ENCODE measurements around the gene TMCC1.
"Not testable (repeated sequence)": the region's sequence is repeated elsewhere in the genome, so short reads cannot be mapped to it uniquely, and the experiment has no call there.

The TMCC1 gene

DNA sequence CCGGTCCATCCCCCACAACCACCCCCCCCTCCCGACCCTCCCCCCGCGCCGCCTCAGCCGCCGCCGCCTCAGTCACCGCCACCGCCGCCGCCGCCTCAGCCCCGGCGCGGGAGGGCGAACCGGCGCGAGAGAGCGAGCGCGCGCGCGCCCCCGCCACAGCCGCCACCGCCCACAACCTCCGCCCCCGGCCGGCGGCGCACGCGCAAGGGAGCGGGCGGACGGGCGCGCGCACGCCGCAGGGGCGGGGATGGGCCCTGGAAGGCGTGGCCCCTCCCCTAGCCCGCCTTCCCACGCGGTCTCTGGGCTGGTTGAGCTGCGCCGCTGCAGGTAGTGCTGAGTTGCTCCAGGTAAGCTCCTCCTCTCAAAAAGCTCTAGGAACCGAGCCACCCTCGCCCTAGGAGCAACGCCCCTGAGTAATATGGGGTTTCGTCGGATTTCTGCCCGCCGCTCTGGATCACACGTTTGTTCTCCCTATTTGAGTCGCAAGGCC, at the start of gene TMCC1:
TSS of gene TMCC1 (minus strand) at position 131 of the 490 bp plus-strand sequence.
- peak; percentile 89 for DNase-seq (ENCODE audit: low spot score)

DNA sequence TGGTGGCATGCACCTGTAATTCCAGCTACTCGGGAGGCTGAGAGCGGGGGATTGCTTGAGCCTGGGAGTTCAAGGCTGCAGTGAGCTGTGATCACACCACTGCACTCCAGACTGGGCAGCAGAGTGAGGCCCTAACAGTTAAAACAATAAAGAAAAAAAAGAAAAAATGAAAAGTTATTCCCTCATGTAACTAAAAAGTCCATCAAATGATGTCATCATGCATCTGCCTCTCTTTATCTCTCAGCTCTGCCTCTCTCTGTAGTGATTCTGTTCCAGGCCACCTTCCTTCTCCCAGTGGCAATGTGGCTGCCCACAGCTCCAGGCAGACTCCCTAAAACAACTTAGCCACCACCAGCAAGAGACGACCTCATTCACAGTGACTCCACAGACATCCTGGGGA, 49.5 kb upstream of the TMCC1 start:
- DNase-seq (ENCODE audit: low spot score), result no peak

DNA sequence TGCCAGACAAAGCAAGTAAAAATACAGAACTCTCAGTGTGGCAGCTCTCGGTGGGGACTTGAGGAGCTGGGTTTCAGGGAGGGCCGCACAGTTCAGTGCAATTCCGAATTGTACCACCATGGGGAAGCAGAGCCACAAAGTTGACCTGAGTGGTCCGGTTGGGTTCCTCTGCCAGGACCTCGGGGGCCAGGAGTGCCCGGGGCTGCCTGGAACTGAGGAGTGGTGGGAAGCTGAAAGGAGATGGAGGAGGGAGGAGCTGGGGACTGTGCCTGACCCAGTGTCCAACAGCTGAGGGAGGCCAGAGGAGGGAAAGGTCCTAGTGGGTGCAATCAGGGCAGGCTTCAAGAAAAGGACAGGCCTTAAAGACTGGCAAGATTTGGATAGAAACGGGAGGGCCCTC, 48.8 kb upstream of the TMCC1 start:
- no peak for DNase-seq (ENCODE audit: low spot score)

DNA sequence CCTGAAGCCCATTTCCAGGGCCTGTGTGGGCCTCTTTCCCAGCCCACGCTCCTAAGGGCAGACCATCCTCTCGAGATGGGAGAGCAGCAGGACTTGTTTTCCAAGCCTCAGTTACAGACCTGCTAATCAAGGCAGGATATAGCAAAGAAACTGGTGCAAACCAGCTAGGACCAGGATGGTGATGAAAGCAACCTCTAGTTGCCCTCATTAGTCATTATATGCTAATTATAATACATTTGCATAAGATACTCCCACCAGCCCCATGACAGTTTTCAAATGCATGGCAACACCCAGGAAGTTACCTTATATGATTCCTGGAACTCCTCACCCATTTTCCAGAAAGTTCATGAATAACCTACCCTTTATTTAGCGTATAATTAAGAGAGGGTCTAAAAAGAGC, 46.6 kb upstream of the TMCC1 start:
- DNase-seq (ENCODE audit: low spot score), result no peak

DNA sequence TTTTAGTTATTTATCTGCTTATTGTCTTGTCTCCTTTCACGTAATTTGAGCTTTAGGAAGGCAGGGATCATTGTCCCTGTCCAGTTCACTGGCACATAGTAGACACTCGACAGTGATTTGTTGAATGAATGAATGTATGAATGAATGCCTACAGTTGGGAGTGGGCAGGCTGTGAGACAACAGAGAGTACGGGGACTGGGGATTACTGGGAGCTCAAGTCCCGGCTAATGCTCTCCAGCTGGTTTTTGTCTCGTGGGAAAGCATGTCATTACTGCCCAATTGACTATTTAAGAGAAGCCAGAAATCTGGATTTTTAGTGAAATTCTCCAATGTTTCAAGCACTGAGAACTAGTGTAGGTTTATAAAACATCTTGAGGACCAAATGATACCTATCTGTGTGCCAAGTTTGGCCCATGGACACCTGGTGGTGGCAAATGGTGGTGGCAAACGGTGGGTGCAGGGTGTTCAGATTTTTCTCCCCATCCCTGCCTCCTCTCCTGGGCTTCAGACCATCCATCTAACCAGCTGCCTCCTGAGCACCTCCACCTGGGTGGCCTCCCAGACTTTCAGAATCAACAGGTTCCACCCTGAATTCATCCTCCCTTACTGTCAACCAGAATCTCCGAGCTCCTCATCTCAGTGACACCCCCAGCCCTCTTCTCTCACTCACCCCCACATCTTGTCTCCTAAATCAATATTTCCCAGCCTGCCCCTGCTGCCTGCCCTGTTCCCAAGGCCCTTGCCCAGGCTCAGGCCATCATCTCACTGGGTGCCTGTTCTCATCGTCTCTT, 44.8 kb upstream of the TMCC1 start:
- no peak for DNase-seq (ENCODE audit: low spot score)

DNA sequence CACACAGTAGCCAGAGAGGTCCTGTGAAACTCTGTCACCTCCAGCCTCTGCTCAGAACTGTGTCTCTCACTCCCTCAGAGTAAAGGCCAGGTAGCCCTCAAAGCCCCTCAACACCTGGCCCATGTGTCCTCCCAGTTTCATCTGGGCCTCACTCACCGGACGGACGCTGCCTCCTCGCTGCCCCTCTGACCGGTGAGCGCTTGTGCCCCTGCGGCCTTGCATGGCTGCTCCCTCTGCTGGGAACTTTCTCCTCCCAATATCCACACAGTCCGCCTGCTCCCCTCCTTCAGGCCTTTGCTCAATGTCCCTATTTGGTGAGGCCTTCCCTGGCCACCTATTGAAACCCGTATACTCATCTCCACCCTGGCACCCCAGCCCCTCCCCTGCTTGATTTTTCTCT, 44.2 kb upstream of the TMCC1 start:
- DNase-seq (ENCODE audit: low spot score), result no peak

DNA sequence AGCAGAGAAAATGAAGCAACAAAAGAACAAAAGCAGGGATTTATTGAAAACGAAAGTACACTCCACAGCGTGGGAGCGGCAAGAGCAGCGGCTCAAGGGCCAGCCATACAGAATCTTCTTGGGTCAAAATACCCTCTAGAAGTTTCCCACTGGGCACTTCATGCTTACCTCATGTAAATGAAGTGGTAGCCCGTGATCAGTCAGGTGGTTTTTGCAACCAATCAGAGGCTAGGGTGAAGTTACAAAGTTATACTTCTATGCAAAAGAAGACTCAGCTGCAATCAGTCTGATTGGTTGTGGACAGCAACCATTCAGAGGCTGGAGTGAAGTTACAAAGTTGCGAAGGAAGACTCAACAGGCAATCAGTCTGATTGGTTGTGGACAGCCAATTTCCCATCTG, 43.2 kb upstream of the TMCC1 start:
- no peak for DNase-seq (ENCODE audit: low spot score)

DNA sequence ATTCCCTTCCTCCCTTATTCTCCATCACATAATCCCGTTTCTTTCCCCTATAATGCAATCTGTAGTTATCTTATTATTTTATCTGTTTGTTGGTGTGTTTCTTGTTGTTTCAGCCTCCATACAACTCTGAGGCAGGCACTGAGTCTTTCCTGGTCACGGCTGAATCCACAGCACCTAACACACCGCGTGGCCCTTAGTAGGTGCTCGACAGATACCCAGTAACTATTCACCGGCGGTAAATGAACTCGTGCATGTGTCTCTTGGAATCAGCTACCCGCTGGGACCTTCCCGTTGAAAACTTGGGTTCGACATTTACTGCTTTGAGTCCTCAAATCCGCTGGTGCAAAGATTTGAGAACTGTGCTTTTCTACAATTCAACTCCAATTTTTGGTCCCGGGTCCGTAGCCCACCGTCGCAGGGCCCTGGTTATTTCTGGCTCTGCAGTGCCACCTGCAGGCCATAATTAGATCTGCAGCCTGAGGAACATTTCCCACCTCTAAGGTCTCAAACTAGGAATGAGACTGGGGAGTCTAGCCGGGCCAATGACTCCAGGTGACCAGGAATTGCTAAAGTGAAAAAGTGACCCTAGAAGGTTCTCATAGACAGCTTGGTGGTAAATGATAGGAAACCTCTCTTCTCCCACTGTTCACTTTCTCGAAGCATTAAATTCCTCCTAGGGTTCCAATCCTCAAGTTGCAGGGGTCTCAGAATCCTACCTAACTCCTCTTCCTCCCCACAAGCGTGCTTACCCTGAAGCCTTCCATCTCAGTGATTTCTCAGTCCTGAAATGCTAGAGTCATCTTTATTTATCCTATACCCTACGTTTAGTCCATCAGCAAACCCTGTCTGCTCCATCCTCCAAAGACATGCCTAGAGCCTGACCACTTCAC, 41.0 kb upstream of the TMCC1 start:
- peak; percentile 49 for DNase-seq (ENCODE audit: low spot score)

DNA sequence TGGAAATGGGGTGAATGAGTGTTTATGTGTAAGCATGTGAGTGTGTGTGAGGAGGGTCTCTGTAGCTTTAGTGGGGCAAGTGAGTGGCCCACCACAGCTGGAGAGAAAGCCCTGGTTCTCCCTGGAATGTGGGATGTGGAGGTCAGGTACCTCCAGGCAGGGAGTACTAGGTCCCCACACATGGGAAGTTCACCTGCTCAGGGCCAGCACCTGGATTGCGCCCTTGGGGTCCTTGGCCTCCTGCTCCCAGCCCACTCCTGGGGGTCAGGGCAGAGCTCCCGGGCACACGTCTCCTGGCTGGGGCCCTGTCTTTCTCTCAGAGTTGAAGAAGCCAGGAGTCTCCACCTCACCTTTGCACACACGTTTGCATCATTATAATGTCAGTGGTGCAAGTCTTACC, 40.0 kb upstream of the TMCC1 start:
- no peak for DNase-seq (ENCODE audit: low spot score)

DNA sequence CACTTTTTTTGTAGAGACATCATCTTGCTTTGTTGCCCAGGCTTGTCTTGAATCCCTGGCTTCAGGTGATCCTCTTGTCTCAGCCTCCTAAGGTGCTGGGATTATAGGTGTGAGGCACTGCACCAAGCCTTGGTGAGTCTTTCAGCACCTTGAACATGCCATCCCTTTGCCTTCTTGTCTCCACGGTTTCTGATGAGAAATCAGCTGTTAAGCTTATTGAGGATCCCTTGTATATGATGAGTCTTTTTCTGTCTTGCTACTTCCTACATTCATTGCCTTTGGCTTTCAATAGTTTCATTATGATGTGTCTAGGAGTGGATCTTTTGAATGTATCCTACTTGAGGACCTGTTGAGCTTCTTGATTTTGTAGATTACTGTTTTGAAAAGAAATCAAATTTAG, 35.9 kb upstream of the TMCC1 start:
- DNase-seq (ENCODE audit: low spot score), result no peak

DNA sequence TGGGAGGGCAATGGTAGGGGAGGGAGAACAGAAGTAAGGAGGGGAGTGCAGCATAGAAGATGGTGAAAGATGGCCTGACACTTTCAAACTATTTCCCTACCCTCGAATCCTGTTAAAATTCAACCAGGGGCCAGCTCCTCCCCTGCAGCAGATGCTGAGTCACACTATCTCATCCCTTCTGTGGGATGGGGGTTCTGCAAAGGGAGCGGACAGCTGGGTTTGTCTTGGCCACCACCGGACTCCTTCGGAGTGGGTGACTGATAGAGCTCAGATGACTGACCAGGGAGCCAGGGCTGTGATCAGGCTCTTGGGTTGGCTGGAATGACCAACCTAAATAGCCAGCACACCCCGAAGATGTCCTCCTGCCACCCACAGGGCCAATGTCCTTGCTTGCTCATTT, 33.6 kb upstream of the TMCC1 start:
- no peak for DNase-seq (ENCODE audit: low spot score)

DNA sequence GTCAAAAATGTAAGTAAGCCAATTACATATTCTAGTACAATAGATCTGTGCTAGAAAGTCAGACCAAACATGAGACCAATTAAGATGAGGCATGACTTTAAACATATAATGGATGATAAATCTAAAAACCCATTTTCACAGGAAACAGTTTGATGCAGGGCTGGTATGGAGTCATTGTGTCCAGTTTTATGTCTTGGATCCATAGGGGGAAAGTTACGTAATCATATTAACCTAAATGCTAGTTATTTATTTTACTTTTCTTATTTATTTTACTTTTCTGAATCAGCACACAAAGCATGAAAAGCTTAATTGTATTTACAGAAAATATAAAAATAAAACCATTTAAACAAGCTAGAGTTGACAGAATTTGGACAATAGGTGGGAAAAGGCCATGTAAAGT, 26.3 kb upstream of the TMCC1 start:
- DNase-seq (ENCODE audit: low spot score), result no peak

DNA sequence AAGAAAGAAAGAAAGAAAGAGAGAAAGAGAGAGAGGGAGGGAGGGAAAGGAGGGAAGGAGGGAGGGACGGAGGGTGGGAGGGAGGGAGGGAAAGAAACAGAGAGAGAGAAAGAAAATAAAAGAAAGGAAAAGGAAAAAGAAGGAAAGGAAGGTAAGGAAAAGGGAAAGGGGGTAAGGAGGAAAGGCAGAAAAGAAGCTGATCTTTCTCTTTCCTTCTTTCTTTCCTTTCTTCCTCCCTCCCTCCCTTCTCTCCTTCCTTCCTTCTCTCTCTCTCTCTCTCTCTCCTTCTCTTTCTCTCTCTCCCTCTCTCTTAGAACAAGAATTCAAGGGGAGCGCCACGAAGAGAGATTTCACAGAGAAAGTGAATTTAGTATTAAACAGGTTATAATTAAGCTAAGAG, 25.8 kb upstream of the TMCC1 start:
- DNase-seq (ENCODE audit: low spot score), result no peak

DNA sequence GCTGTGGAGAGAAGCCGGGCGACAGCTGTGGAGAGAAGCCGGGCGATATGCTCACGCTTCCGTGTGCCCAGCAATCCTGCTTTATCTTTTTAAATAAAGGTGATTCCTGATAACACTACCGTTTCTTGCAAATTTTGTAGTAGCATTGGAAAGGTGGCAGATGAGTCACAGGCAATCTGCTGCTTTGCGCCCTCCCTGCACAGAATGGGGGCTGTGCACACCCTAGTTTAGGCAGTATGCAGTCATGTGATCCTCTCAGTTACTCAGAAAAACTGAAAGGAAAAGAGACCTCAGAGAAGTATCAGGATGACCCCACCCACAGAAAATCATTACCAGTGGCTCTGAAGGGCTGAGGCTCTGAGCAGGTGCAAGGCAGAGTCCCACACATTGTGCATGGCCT, 24.9 kb upstream of the TMCC1 start:
- no peak for DNase-seq (ENCODE audit: low spot score)

DNA sequence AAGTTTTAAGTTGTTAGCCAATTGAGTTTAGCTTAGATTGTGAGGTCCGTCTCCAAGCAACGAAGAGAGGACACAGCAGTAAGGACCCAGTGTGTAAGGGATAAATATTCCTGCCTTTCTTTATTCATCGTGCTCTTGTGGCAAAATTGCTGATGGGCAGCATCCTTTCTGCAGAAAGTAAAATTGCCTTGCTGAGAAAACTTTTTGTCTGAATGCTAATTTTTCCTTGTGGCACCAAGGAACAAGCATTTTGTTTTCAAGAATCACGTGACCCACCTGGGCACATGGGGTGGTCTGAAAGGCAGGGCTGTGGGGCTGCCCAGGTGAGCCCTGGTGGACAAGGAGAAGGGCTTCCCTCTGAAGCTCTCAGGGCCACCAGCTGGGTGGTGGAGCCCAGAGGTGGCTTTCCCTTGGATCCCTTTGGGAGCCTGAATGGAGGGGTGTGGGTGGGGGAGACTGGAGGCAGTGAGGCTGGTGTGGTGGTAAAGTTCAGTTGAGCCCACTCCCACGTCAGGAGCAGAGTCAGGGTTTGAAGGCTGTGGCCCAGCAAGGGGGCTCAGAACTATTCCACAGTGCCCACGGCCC, 24.0 kb upstream of the TMCC1 start:
- DNase-seq (ENCODE audit: low spot score), result no peak

DNA sequence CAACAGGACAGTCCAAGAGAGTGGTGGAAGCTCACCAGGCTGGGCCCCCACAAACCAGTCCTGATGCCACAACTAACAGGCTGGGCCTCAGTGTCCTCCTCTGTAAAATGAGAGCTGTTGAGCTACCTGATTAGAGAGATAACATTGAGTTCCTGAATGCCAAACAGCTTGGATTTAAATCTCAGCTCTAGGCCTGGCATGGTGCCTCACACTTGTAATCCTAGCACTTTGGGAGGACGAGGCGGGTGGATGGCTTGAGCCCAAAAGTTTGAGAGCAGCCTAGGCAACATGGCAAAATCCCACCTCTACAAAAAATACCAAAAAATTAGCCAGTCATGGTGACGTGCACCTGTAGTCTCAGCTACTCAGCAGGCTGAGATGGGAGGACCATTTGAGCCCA, 20.1 kb upstream of the TMCC1 start:
- no peak for DNase-seq (ENCODE audit: low spot score)

DNA sequence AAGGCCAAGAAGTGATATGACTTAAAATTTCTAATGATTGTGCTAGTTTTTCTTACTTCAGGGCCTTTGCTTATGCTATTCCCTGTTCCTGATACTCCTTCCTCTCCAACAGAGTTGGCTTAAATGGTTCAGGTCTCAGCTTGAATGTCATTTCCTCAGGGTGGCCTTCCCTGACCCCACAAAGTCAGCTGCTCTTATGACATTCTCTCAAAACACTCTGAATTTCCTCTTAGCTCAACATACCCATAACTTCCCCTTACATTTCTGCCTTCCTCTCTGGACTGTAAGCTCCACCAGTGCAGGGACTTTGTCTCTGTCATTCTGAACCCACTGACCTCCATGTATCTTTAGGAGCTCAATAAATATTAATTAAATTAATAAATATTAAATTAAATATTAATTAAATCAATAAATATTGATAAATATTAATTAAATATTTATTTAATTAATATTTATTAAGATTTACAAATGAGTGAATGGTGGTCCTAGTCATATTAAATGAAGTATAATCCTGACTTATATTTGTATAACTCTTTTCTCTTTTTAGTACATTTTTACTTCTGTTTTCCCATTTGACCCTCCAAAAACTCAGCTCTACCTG, 17.9 kb upstream of the TMCC1 start:
- DNase-seq (ENCODE audit: low spot score), result no peak

DNA sequence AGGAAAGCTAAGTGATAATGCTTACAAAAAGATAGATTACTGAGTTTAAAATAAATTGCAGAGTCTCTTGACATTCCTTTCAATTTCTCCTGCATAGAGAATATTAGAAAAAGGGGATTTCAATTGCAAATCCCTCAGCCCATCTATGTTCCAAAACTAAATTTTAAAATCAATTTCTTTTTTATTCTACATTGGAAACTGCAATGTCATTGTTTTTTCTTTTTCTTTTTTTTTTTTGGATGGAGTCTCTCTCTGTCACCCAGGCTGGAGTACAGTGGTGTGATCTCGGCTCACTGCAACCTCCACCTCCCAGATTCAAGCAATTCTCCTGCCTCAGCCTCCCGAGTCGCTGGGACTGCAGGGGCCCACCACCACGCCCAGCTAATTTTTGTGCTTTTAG, 15.7 kb upstream of the TMCC1 start:
- DNase-seq (ENCODE audit: low spot score), result not testable (repeated sequence)

DNA sequence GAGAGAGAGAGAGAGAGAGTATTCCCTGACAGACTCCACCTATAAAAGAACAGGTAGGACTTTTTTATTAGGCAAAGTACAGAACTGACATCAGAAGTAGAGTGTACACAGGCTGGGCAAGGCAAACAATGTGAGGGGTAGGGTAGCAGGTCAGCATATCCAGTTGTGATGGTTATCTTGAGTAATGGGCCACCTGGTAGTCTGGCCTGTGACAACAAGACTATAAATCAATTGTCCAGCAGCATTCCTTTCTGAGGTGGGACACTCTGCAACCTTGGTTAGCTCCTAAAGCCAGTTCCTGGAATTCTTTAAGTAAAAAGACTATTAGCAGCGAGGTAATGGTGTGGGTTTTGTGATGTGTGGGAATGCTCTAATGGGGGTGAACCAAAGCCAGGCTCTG, 14.9 kb upstream of the TMCC1 start:
- DNase-seq (ENCODE audit: low spot score), result no peak

DNA sequence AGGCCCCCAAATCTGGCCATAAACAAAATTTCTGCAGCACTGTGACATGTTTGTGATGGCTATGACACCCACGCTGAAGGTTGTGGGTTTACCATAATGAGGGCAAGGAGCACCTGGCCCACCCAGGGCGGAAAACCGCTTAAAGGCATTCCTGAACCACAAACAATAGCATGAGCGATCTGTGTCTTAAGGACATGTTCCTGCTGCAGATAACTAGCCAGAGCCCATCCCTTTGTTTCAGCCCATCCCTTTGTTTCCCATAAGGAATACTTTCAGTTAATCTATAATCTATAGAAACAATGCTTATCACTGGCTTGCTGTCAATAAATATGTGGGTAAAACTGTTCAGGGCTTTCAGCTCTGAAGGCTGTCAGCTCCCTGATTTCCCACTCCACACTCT, 7.8 kb upstream of the TMCC1 start:
- DNase-seq (ENCODE audit: low spot score), result not testable (repeated sequence)

DNA sequence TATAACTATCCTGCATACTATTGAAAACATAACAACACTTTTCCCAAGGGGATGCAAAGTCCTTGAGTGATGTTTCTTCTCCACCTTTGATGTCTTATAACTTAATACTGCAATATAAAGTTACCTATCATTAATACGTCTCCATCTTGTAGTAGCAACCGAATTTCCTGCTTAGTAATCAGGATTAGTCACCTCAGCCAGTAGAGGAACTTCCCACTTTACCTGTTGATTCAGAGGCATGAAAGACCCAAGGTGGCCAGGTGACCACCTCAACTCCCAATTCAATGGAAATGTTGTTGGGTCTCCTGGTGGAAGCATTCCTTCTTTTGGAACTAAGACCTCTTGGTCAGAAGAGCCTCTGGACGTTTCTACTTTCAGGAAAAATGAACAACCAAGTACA, 3.5 kb upstream of the TMCC1 start:
- DNase-seq (ENCODE audit: low spot score), result no peak

DNA sequence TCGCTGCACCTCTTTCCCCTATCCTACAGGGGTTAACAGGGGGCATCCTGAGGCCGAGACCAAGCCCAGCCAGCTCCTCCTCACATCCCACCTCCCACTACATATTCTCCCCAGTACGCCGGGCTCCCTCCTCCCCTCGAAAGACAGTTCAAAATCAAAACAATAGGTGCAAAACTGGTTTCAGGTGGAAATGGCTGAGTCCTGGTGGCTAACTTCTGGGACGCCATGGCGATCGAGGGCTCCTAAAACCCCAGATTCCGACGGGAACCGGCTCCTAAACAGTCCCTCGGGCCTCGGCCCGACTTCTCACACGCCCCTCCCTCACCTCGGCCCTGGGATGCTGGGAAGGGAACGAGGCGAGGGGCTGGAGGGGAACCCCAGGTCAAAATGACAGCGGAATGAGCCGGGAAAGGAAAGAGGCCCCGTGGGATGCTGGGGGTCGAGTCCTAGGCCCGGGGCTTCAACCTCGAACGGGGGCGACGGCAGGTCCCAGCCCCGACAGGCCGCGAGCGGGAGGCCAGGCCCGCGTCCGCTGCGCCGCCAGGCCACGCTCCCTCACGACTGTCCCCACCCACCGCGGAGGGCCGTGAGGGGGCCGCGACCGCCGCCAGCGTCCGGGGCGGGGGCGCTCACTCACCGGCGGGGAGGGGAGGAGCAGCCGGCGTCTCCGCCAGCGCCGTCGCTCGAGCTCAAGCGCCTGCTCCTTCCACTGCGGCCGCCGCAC, 492 bp downstream of the TMCC1 start:
- no peak for DNase-seq (ENCODE audit: low spot score)

All from hematopoietic multipotent progenitor cell treated with erythropoietin and hydrocortisone succinate and interleukin-3 and kit ligand, for 17 days (in vitro differentiated cells).